HG03039 (cell line): ENCODE data around the gene TMEM128.

Experiments
- ATAC-seq: cut with Tn5 transposase; IDR thresholded peaks from one replicate; pipeline ENCODE4 v1.9.1; 2021; ENCODE audit warnings: mild to moderate bottlenecking, moderate library complexity; ENCODE audit not compliant: unreplicated experiment

Gene TMEM128, protein sequence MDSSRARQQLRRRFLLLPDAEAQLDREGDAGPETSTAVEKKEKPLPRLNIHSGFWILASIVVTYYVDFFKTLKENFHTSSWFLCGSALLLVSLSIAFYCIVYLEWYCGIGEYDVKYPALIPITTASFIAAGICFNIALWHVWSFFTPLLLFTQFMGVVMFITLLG

GRCh38 chr4:4248029-4248884 is at the start of gene TMEM128:
TSS of gene TMEM128 (minus strand) at chr4:4248223. CDS start at chr4:4248202, 21 bp downstream.
- peak; percentile 96 for ATAC-seq

GRCh38 chr4:4296283-4296846 is 48.3 kb upstream of the TMEM128 start:
- ATAC-seq = no peak

- no peak for ATAC-seq
These were observed 45.3 kb upstream of the TMEM128 start for GRCh38 chr4:4293279-4293678.

DNA sequence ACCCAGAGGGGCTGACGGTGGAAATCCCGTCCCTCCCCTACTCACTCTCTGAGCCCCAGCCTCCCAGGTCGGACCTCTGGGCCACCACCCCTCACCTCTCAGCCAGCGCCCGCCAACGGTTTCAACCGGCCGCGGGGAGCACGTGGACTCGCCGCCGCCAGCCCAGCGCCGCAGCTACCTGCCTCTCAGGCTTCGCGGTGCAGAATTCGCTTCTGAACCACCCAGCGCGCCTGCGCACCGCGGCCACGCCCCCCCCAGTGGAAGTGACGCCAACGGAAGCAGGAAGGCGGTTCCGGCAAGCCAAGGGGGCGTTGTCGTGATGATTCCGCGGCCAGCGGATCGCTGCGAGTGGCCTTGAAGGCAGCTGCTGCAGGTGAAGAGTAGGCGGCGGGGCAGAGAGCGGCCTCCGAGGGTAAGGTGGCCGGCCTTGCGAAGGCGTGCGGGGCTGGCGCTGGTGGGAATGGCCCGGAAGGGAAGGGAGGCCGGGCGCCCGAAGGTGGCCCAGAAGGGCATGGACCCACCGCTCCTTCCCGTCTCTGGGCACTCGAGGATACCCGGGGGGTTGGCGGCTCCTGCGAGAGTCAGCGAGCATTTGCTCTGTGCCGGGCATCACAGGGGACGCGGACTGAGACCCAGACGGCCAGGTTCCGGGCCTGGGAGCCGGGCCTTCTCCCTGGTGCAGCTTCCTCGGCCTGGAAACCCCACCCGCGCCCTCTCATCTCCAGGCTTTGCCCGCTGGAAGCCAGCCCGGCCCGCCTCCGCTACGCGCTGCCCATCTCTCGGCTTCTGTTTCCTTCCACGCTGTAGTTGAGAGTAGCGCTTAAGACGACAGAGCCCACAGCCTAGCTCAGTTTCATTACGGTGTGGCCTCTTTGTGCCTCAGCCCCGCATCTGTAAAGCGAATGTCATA is 42.2 kb upstream of the TMEM128 start, which contains the start of the genes LYAR and ZBTB49:
TSS of gene LYAR (minus strand) at position 214 of the 910 bp plus-strand sequence. CDS start 6,412 bp downstream, outside the sequence.
TSS of gene ZBTB49 (plus strand) at position 311 of the 910 bp plus-strand sequence. CDS start 9,695 bp downstream, outside the sequence.
- peak; percentile 93 for ATAC-seq

- peak; percentile 10 for ATAC-seq
These were observed 41.5 kb upstream of the TMEM128 start for GRCh38 chr4:4289597-4289940.

DNA sequence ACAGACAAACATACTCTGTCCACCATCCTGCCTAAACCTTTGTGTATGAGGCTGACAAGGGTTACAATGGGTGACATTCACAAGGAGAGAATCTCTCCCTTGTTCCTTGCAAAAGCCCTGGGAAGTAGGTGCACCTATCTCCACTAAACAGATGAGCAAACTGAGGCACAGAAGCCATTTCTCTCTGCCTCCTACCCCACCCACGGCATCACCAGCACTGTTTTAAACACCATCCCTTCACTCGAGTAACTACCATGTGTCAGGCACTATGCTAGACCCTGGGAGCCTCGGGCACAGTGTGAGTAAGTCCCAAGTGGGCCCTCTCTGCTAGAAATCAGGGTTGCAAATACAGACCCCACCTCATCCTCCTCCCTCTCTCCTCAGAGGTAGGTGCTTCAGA is 41.0 kb upstream of the TMEM128 start:
- no peak for ATAC-seq

DNA sequence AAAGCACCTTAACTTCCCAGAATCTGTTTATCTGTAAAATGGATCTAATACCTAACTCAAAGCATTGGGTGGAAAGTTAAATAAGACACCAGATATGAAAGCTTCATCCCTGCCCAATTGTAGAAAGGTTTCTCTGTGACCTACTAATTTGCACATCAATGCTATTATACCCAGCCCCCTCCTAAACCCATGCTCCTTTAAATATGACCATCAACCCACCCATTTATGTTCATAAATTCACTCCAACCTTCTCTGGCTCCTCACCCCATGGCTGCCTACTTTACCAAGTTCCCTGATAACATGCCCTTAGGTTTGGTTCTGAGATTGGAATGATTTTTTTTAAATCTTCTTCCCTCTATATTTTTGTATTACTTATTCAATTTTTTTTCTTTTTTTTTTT is 40.1 kb upstream of the TMEM128 start:
- ATAC-seq = no peak

DNA sequence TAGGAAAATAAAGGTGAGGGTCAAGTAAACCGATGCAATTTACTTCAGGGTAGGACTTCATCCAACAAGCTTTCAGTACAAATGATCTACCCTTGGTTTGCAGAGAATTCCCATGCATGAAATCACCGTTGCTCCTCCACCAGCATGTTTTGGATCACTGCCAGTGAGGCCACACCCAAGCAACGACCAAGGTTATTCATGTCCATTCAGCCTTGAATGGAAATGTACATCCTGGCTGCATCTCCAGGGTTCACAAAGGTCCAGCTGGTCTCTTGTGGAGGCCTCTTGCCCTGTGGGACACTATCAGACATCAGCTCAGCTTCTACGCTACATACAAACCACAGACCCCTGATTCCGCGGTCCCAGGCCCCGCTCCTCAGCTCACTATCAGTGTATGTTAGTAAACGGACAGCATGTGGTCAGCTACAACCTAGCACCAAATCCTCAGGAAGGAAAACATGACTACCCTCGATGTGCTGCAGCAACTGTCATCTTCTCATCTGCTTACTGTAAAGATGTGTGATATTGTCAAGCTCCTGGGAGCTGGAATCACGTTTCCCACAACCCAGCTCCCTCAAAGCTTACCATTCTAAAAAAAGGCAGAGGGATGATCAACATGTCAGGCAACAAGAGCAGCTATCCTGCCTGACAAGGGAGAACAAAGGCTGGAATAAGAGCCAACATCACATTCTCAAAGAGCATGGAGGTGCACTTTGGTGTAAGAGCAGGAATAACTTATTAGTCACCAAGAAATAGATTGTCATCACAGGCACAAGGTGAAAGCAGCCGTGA is 37.0 kb upstream of the TMEM128 start:
- ATAC-seq = no peak

DNA sequence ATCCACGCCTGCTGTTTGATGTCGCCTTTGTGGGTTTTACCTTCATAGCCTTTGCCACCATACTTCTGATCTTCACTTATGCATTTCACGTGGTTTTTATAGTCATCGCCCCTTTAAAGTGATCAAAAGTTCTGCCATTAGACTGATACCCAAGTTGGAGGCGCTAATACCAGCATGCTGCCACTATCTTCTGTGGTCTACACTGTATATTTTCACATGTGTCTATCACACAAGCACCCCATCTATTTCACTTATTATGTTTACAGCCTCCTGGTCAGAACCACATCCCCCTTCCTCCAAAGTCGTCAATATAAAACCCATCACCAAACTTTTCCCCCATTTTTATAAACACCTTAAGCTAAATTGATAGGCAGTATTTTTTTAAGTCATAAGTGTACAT is 33.8 kb upstream of the TMEM128 start:
- ATAC-seq = no peak

GRCh38 chr4:4277531-4277930 is 29.5 kb upstream of the TMEM128 start:
- no peak for ATAC-seq

DNA sequence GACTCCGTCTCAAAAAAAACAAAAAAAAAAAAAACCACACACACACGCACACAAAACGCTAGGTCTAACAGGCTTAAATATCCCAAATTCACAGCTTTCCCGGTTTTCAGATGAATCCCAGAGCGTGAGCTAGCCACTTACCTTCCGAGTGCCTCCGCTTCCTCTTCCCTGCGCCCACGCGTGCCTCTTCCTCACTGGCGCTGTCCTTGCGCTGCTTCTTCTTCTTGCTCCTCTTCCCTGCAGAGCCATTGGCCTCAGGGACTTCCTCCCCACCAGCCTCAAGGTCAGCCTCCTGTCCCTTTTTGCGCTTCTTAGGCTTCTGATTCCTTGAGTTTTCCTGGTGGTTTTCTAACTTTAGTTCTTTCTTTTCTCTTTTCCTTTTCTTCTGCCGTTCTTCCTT is 26.2 kb upstream of the TMEM128 start:
- ATAC-seq = no peak

DNA sequence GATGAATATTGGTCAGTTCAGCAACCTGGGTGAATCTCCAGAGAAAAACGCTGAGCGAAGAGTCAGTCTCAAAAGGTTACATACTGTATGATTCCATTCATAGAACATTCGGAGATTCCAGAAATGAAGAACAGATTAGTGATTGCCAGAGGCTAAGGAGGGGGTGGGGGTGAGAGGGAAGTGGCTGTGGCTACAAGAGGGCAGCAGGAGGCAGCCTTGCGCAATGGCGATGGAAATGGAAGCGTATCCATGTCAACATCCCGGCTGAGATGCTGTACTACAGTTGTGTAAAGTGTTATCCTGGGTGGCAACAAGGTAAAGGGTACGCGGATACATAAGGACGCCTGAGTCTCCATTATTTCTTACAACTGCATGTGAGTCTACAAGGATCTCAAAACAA is 23.9 kb upstream of the TMEM128 start:
- ATAC-seq = no peak

DNA sequence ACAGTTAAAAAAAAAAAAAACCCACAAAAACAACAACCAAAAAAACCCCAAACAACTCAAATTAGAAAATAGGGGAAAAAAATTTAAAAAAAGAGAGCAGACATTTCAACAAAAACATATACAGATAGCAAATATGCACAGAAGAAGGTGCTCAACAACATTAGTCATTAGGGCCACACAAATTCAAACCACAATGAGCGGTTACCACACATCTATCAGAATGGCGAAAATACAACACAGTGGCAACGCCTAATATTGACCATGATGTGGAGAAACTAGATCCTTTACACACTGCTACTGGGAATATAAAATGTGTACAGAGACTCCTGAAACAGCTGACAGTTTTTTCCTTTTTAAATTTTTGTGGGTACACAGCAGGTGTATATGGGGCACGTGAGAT is 22.5 kb upstream of the TMEM128 start:
- ATAC-seq = no peak

DNA sequence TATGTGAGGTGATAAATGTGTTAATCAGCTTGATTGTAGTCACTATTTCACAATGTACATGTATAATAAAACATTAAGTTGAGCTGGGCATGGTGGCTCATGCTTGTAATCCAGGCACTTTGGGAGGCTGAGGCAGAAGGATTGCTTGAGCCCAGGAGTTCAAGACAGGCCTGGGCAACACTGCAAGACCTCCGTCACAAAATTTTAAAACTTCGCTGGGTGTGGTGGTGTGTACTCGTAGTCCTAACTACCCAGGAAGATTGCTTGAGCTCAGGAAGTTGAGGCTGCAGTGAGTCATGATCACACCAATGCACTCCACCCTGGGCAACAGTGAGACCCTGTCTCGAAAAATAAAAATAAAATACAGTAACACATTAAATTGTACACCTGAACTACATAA is 21.8 kb upstream of the TMEM128 start:
- no peak for ATAC-seq

- ATAC-seq = no peak
These were observed 21.3 kb upstream of the TMEM128 start for GRCh38 chr4:4269331-4269731.

DNA sequence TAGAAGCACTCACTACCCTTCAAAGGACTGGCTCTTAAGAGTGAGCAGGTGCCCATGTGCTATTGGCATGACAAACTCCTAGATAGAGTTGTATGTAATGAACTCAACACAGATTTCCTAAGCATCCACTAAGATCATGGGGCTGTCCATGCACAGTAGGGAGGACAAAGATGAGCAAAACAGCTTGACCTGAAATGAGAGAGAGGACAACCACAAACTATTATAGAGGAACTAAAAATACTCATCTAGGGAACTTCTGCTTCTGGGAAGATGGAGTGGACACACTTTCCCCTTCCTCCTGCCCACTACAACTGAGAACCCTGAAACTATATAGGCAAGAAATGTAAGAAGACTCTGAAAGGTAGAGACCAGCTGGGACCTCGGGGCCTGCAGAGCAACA is 20.8 kb upstream of the TMEM128 start:
- no peak for ATAC-seq

GRCh38 chr4:4267981-4268380 is 20.0 kb upstream of the TMEM128 start:
- no peak for ATAC-seq

DNA sequence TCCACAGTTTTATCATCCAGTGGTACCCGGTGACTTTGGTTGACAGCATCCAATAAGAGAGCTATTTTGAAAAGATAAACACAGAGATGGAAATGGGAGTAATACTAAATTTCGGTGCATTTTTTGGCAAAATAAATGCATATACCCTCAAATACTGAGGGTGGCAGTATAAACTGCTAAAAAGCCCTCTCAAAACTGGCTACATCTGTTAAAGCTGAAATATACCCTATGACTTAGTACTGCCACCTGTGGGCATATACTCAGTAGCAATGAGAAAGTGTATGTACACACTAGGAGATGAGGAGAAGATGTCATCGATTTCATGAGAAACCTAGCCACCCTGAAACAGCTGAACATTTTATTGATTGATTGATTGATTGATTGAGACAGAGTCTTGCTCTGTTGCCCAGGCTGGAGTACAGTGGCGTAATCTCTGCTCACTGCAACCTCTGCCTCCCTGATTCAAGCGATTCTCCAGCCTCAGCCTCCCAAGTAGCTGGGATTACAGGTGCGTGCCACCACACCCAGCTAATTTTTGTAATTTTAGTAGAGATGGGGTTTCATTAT is 12.2 kb upstream of the TMEM128 start:
- no peak for ATAC-seq

DNA sequence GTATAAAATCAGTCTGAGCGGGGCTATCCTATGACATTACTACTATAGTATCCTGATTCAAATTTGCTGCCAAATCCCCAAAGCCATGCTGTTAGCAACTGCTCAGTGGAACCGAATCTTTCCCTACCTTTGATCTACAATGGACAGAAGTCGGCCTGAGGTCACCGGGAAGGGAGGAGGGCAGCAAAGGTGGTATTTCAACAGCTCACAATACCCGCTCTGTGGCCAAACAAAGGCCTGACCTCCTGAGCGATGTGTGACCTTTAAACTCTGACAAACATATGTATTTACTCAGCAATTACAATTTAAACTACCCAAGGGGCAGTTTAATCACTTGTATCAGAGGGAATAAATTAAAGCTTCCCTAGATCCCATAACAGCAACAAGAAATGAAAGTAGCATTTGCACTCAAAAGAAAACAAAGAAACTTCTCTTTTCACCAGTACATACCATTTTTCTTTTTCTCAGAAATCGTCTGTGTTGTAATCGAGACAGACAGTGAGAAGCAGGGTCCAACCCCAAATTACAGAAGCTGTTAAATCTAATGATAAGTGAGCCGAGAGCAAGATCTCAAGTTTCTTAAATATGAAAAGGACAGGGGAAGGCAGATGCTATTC is 11.6 kb upstream of the TMEM128 start:
- ATAC-seq = no peak
